GM12892 (cell line): ENCODE measurements around the gene SMAD1.

Source experiments
- POLR2A ChIP-seq: IDR thresholded peaks from 2 replicates; pipeline ENCODE4 v1.6.1; 2011; ENCODE audit warnings: low read depth, low read length, control low read depth
- POLR2AphosphoS5 ChIP-seq: IDR thresholded peaks from 2 replicates; pipeline ENCODE4 v1.6.1; 2011; ENCODE audit warnings: low read depth, low read length, control low read depth
- TAF1 ChIP-seq: IDR thresholded peaks from 2 replicates; pipeline ENCODE4 v1.6.1; 2011; ENCODE audit warnings: low read depth, mild to moderate bottlenecking, control low read depth, low read length, borderline replicate concordance

DNA sequence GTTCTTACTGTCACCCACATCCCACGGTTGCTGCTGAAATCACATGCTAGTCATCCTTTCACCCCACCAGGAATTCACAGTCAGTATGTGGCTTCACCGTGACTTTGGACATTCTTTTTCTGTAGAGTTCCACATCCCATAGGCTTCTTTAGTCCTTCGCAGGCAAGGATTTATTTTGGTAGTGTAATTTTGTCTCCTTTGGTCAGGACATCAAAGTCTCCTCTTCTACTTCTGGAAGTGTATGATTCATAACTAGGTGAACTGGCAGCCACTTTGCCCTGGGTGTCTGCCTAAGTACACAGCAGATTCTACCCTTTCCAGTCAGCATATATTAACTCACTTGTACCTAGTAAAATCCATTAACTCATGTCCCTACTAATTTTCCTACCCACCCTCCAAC is 99.3 kb downstream of the SMAD1 start:
- TF ChIP-seq TAF1 = no peak
- TF ChIP-seq POLR2A = no peak
- no peak for TF ChIP-seq POLR2AphosphoS5
